ENCODE measurements around the gene AP5M1.

DNA sequence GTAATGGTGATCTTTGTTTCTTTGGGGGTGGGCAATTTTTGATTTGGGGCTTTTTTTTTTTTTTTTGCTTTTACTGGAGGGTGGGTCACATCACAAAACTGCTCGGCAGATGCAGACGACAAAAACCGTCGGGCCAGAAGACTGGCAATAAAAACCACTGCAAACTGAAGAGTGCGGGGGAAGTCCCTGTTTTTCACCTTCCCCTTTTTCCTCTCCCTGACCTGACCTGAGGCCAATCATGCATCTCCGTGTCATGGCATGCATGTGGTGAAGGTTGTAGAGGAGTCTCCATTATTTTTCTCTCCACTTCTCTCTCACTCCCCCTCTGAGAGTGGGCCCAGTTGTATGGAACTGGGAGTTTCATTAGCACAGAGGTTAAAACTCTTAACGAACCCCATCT, 57.5 kb downstream of the AP5M1 start:
- TF ChIP-seq POLR2A (IDR thresholded peaks at IDR 0.05; ENCODE audit: low read depth, low read length) (no peak), POLR2AphosphoS5 (IDR thresholded peaks at IDR 0.05; ENCODE audit: low read depth, low read length) (no peak)

All from GM12891 (cell line).